ENCODE measurements around the gene TIA1. TPM values are rescaled to one million over a fixed set of nuclear protein-coding genes. Genes with fewer than 3 reads are reported as not detected.
"Not testable (repeated sequence)": the region's sequence is repeated elsewhere in the genome, so short reads cannot be mapped to it uniquely, and the experiment has no call there.

The TIA1 gene
- total RNA-seq, 2 experiments from 2014 or later: 81.8 to 93.8 TPM

GRCh38 chr2:70280242-70280798, 31.9 kb upstream of the TIA1 start:
- TF ChIP-seq CTCF (IDR thresholded peaks at IDR 0.05): no peak
- no peak overlapping the region for H3K4me3 Mint-ChIP-seq
- H3K4me1 Mint-ChIP-seq (ENCODE audit: low read depth): peaks cover 24% of the 10 kb centered on the region
- ATAC-seq (no peak), DNase-seq (no peak)
- ChIA-PET CTCF (no interaction called here), POLR2A (interaction anchor here (0.6 to 1.2 kb wide), 2 partner anchors 22 to 27 kb away, joined by 3 read pairs; partner anchors contain the start of gene PCYOX1)
- intact Hi-C loops (cut with micrococcal nuclease): no loop called here
- H3K36me3 Mint-ChIP-seq (ENCODE audit: low read depth): peaks cover 52% of the 10 kb centered on the region
- H3K9me3 Mint-ChIP-seq: no peaks in the 10 kb centered on the region
- no peaks in the 10 kb centered on the region for H3K27me3 Mint-ChIP-seq
- peak overlapping the region; percentile 47 for H3K27ac Mint-ChIP-seq

- intact Hi-C loops (cut with micrococcal nuclease): no loop called here
- H3K4me1 Mint-ChIP-seq (ENCODE audit: low read depth): peaks cover 10% of the 10 kb centered on the region
- POLR2A ChIA-PET: interaction anchor here (0.5 to 1.4 kb wide), 3 partner anchors 9 to 21 kb away, joined by 3 read pairs; no protein-coding TSS in a partner anchor
Measured at GRCh38 chr2:70270323-70270722, 21.9 kb upstream of the TIA1 start.

GRCh38 chr2:70269422-70270302, 21.2 kb upstream of the TIA1 start:
- ATAC-seq; H3K27me3 Mint-ChIP-seq; intact Hi-C loops (cut with micrococcal nuclease); DNase-seq; H3K27ac Mint-ChIP-seq; H3K4me3 Mint-ChIP-seq; H3K9me3 Mint-ChIP-seq: not testable (repeated sequence)
- Mint-ChIP-seq H3K36me3 (ENCODE audit: low read depth) (peaks cover 25% of the 10 kb centered on the region), H3K4me1 (ENCODE audit: low read depth) (peaks cover 11% of the 10 kb centered on the region)
- POLR2A ChIA-PET: interaction anchor here (0.5 to 1.4 kb wide), 3 partner anchors 9 to 21 kb away, joined by 3 to 4 read pairs (median 3); no protein-coding TSS in a partner anchor
- CTCF ChIA-PET: interaction anchor here (0.6 kb wide), 1 partner anchor 18 kb away, joined by 3 read pairs; no protein-coding TSS in a partner anchor

More at GRCh38 chr2:70270323-70270722, 21.9 kb upstream of the TIA1 start:
- CTCF ChIA-PET: interaction anchor here (0.6 kb wide), 1 partner anchor 17 kb away, joined by 3 read pairs; no protein-coding TSS in a partner anchor
- H3K36me3 Mint-ChIP-seq (ENCODE audit: low read depth): peaks cover 28% of the 10 kb centered on the region
- TF ChIP-seq CTCF (IDR thresholded peaks at IDR 0.05): no peak
- H3K27me3 Mint-ChIP-seq: no peaks in the 10 kb centered on the region
- H3K27ac Mint-ChIP-seq: no peak overlapping the region
- ATAC-seq (no peak), DNase-seq (no peak)
- no peak overlapping the region for H3K4me3 Mint-ChIP-seq
- H3K9me3 Mint-ChIP-seq: no peaks in the 10 kb centered on the region

GRCh38 chr2:70266925-70267324, 18.5 kb upstream of the TIA1 start:
- POLR2A ChIA-PET; H3K27me3 Mint-ChIP-seq; ATAC-seq; H3K4me3 Mint-ChIP-seq; CTCF ChIA-PET; intact Hi-C loops (cut with micrococcal nuclease); DNase-seq; H3K27ac Mint-ChIP-seq; H3K9me3 Mint-ChIP-seq: not testable (repeated sequence)
- H3K4me1 Mint-ChIP-seq (ENCODE audit: low read depth): peaks cover 16% of the 10 kb centered on the region
- H3K36me3 Mint-ChIP-seq (ENCODE audit: low read depth): peaks cover 25% of the 10 kb centered on the region

GRCh38 chr2:70261501-70261900, 13.1 kb upstream of the TIA1 start:
- no peak overlapping the region for H3K27ac Mint-ChIP-seq
- no peak overlapping the region for H3K4me3 Mint-ChIP-seq
- ATAC-seq (no peak), DNase-seq (no peak)
- TF ChIP-seq CTCF (IDR thresholded peaks at IDR 0.05): no peak
- POLR2A ChIA-PET: interaction anchor here (0.6 to 1.5 kb wide), 5 partner anchors 9 to 927 kb away, joined by 3 to 4 read pairs (median 3); partner anchors contain the start of gene TIA1
- intact Hi-C loops (cut with micrococcal nuclease): no loop called here
- CTCF ChIA-PET: interaction anchor here (1.0 kb wide), 1 partner anchor 41 kb away, joined by 3 read pairs; no protein-coding TSS in a partner anchor
- peaks cover 44% of the 10 kb centered on the region for H3K4me1 Mint-ChIP-seq (ENCODE audit: low read depth)
- H3K36me3 Mint-ChIP-seq (ENCODE audit: low read depth): peaks cover 13% of the 10 kb centered on the region
- H3K27me3 Mint-ChIP-seq: no peaks in the 10 kb centered on the region
- no peaks in the 10 kb centered on the region for H3K9me3 Mint-ChIP-seq

All from activated CD8-positive, alpha-beta T cell treated with anti-CD3 and anti-CD28 coated beads for 36 hours (primary cell).